Neuronal stem cell (in vitro differentiated cells): ENCODE results near the gene CCK.

ENCODE experiments used
- DNase-seq: peaks from one replicate; pipeline ENCODE4 v3.0.0-alpha.2; 2013; ENCODE audit warnings: low spot score
- H2AFZ ChIP-seq: one replicate; pipeline ENCODE4 v1.6.1; 2013; ENCODE audit warnings: mild to moderate bottlenecking, low read length, inconsistent platforms
- H2AK5ac ChIP-seq: 2 replicates; pipeline ENCODE4 v1.6.1; 2013; ENCODE audit warnings: low read depth, mild to moderate bottlenecking, inconsistent platforms, low read length, moderate library complexity, mixed read lengths
- H2BK120ac ChIP-seq: 2 replicates; pipeline ENCODE4 v1.6.1; 2013; ENCODE audit warnings: low read depth, mild to moderate bottlenecking, inconsistent platforms, low read length, moderate library complexity, mixed read lengths
- H2BK12ac ChIP-seq: one replicate; pipeline ENCODE4 v1.6.1; 2013; ENCODE audit warnings: low read length, inconsistent platforms
- H2BK15ac ChIP-seq: 2 replicates; pipeline ENCODE4 v1.6.1; 2013; ENCODE audit warnings: mild to moderate bottlenecking, low read length, inconsistent platforms, mixed read lengths
- H2BK5ac ChIP-seq: one replicate; pipeline ENCODE4 v1.6.1; 2013; ENCODE audit warnings: inconsistent platforms, mild to moderate bottlenecking, low read length, moderate library complexity
- H3K14ac ChIP-seq: one replicate; pipeline ENCODE4 v1.6.1; 2013; ENCODE audit warnings: low read length, inconsistent platforms
- H3K18ac ChIP-seq: 2 replicates; pipeline ENCODE4 v1.6.1; 2013; ENCODE audit warnings: low read length, inconsistent platforms
- H3K23ac ChIP-seq: 2 replicates; pipeline ENCODE4 v1.6.1; 2013; ENCODE audit warnings: low read depth, mild to moderate bottlenecking, mixed read lengths, low read length, inconsistent platforms; ENCODE audit not compliant: poor library complexity
- H3K27ac ChIP-seq: replicated peaks from 3 replicates; pipeline ENCODE4 v1.5.1; 2013; ENCODE audit warnings: low read length, inconsistent platforms
- H3K27me3 ChIP-seq, 3 experiments: 2 replicates each; pipeline ENCODE4 v1.6.1; 2013; ENCODE audit warnings: low read length in 3 of 3, mild to moderate bottlenecking in 2 of 3, inconsistent platforms in 1 of 3, low read depth in 1 of 3, mixed read lengths in 1 of 3, moderate library complexity in 1 of 3; ENCODE audit not compliant: control insufficient read depth in 3 of 3, insufficient read depth in 3 of 3
- H3K36me3 ChIP-seq, 2 donors: replicated peaks in 1 of 2; 2 replicates each; pipeline ENCODE4 v1.6.1; 2013; ENCODE audit warnings: low read length in 2 of 2; ENCODE audit not compliant: control insufficient read depth in 2 of 2, insufficient read depth in 2 of 2
- H3K4ac ChIP-seq: 2 replicates; pipeline ENCODE4 v1.6.1; 2013; ENCODE audit warnings: inconsistent platforms, mild to moderate bottlenecking, low read length, moderate library complexity
- H3K4me1 ChIP-seq, 2 donors: 1 replicate in 1 of 2; 2 replicates in 1 of 2; pipeline ENCODE4 v1.6.1; 2013; ENCODE audit warnings: low read length in 2 of 2, low read depth in 1 of 2; ENCODE audit not compliant: control insufficient read depth in 2 of 2, insufficient read depth in 1 of 2
- H3K4me2 ChIP-seq: one replicate; pipeline ENCODE4 v1.6.1; 2013; ENCODE audit warnings: mild to moderate bottlenecking, low read length, inconsistent platforms; ENCODE audit not compliant: insufficient read depth, poor library complexity, severe bottlenecking
- H3K4me3 ChIP-seq, 2 donors: 2 replicates each; pipeline ENCODE4 v1.5.1; 2013; ENCODE audit warnings: low read length in 2 of 2, mild to moderate bottlenecking in 2 of 2, inconsistent platforms in 1 of 2, moderate library complexity in 1 of 2
- H3K79me1 ChIP-seq: one replicate; pipeline ENCODE4 v1.6.1; 2013; ENCODE audit warnings: low read depth, mild to moderate bottlenecking, inconsistent platforms, low read length, moderate library complexity
- H3K9ac ChIP-seq: one replicate; pipeline ENCODE4 v1.6.1; 2013; ENCODE audit warnings: mild to moderate bottlenecking, low read depth, low read length, inconsistent platforms; ENCODE audit not compliant: poor library complexity
- H3K9me3 ChIP-seq, 2 donors: replicated peaks in 1 of 2; 2 replicates each; pipeline versions ENCODE3 to v1.6.1; 2013; ENCODE audit warnings: low read length in 2 of 2, mild to moderate bottlenecking in 2 of 2, inconsistent platforms in 1 of 2, low read depth in 1 of 2, mixed read lengths in 1 of 2, moderate library complexity in 1 of 2; ENCODE audit not compliant: control insufficient read depth in 2 of 2, insufficient read depth in 1 of 2
- H4K8ac ChIP-seq: one replicate; pipeline ENCODE4 v1.6.1; 2013; ENCODE audit warnings: low read depth, mild to moderate bottlenecking, inconsistent platforms, low read length, moderate library complexity
- H4K91ac ChIP-seq: one replicate; pipeline ENCODE4 v1.6.1; 2013; ENCODE audit warnings: low read length, low read depth, mild to moderate bottlenecking, inconsistent platforms; ENCODE audit not compliant: poor library complexity
- WGBS, 2 donors: extraction: QIAGEN DNeasy Blood & Tissue Kit; methylation state at CpG; one replicate each; pipeline ENCODE4 v1.1.7; 2013; ENCODE audit warnings: missing lambda C conversion rate in 2 of 2, mixed read lengths in 1 of 2; ENCODE audit not compliant: insufficient read length in 2 of 2, insufficient replicate concordance in 1 of 2; ENCODE audit errors: extremely low coverage in 2 of 2; 5-methylcytosine and 5-hydroxymethylcytosine counted together

Gene CCK

DNA sequence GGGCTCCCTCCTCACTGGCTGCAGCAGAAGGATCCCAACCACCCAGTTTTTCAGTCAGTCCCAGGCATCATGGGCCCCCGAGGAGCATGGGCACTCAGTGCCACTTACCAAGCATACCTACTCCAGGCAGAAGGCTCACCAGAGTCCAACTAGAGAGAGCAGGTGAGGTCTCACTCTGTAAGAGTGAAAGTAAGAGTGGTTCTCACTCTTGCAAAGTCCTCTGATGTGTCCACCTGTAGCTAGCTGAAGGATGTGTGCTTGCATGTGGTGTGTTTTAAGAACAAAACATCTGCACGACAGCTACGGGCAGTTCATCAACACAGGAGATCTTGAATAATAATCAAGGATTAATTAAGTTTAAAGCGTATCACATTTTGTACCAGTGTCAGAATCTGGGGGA is 49.7 kb downstream of the CCK start:
- no peak overlapping the region for H3K14ac ChIP-seq
- no peak overlapping the region for H3K23ac ChIP-seq
- H4K91ac ChIP-seq, result no peak overlapping the region
- H3K36me3 ChIP-seq, result peaks cover 14 to 98% of the 10 kb centered on the region in 2 donors
- no peaks in the 10 kb centered on the region for H3K9me3 ChIP-seq
- H3K4me3 ChIP-seq, result no peak overlapping the region
- H2BK5ac ChIP-seq, result no peak overlapping the region
- H3K4me1 ChIP-seq, result peaks cover 0 to 1% of the 10 kb centered on the region in 2 donors
- H3K27ac ChIP-seq, result no peak overlapping the region
- no peak for DNase-seq
- no peak overlapping the region for H3K9ac ChIP-seq
- H3K4ac ChIP-seq, result no peak overlapping the region
- no peak overlapping the region for H2AK5ac ChIP-seq
- no peak overlapping the region for H3K18ac ChIP-seq
- H2BK12ac ChIP-seq, result no peak overlapping the region
- H2AFZ ChIP-seq, result no peak overlapping the region
- no peak overlapping the region for H4K8ac ChIP-seq
- H2BK15ac ChIP-seq, result no peak overlapping the region
- no peak overlapping the region for H2BK120ac ChIP-seq
- H3K79me1 ChIP-seq, result no peaks in the 10 kb centered on the region
- H3K27me3 ChIP-seq, result no peaks in the 10 kb centered on the region
- WGBS, 2 donors, result no CpG with 5 or more reads among the region's 4 CpGs
- no peak overlapping the region for H3K4me2 ChIP-seq

DNA sequence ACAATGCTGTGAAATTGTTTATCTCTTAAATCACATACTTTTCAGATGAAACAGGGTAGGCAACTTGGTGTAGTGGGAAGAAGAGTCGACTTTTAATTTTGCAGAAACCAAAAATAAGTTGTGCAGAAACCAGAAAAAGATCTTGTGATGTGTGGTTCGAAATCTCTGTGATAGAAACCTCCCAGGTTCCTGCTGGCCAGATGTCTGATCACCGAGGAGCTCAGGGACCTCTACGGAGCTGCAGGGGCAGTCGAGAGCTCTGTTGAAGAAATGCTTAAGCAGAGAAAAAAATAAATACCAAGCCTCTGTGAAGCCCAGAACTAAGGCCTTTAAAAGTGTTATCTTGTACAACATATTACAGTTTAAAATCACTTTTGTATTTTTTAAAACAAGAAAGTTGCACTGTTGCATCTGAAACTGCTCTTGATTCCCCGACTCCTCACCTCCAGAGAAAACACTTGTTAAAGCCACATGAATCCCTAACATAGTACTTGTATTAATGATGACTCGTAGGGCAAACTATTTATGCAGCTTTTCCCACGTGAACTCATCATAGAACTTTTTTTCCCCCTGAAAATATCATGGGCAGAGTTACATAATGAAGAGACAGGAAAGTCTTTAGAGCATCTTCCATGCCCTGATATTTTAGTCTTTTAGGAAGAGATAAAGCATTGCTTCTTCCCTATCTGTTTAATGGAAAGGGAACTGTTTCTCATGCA is 51.3 kb downstream of the CCK start:
- no peak for DNase-seq
- WGBS, 2 donors, result no CpG with 5 or more reads among the region's 8 CpGs

DNA sequence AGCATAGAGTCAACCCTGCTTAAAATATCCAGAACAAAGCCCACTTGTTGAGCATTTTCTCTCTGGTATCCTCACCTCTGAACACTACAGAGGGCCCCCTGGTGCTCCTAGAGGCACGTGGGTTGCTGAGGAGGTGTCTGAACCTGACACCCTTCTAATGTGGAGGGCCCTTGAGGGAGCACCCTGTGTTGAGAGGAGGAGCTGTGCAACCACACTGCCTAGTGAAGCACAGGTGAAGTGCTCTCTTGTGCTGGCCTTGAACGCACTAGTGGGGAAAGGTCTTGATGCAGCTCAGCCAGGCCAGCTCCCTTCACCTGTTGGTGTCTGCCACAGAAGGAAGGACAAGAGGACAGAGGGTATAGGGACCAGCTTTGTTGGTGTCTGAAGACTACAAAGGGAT is 51.9 kb downstream of the CCK start:
- Histone ChIP-seq H3K4me3 (no peak overlapping the region), H3K4me2 (no peak overlapping the region), H4K8ac (no peak overlapping the region), H3K79me1 (no peaks in the 10 kb centered on the region), H4K91ac (no peak overlapping the region), H2AFZ (no peak overlapping the region), H2BK15ac (no peak overlapping the region), H2BK12ac (no peak overlapping the region), H3K27me3 (no peaks in the 10 kb centered on the region), H3K14ac (no peak overlapping the region), H3K27ac (no peak overlapping the region), H2BK5ac (no peak overlapping the region), H3K9ac (no peak overlapping the region), H3K36me3 (peaks cover 18 to 98% of the 10 kb centered on the region in 2 donors), H3K18ac (no peak overlapping the region), H2BK120ac (no peak overlapping the region), H3K23ac (no peak overlapping the region), H2AK5ac (no peak overlapping the region), H3K9me3 (peaks cover 0 to 1% of the 10 kb centered on the region in 2 donors), H3K4ac (no peak overlapping the region), H3K4me1 (peaks cover 0 to 4% of the 10 kb centered on the region in 2 donors)
- DNase-seq, result no peak
- no CpG with 5 or more reads among the region's 2 CpGs for WGBS, 2 donors

More for the DNA sequence above, 51.3 kb downstream of the CCK start:
- Histone ChIP-seq H3K4ac (no peak overlapping the region), H2BK5ac (no peak overlapping the region), H2BK120ac (no peak overlapping the region), H3K14ac (no peak overlapping the region), H3K4me3 (no peak overlapping the region), H2BK12ac (no peak overlapping the region), H3K79me1 (no peaks in the 10 kb centered on the region), H3K27me3 (no peaks in the 10 kb centered on the region), H2AK5ac (no peak overlapping the region), H3K18ac (no peak overlapping the region), H2BK15ac (no peak overlapping the region), H3K9ac (no peak overlapping the region), H3K36me3 (peaks cover 17 to 98% of the 10 kb centered on the region in 2 donors), H4K91ac (no peak overlapping the region), H3K27ac (no peak overlapping the region), H2AFZ (no peak overlapping the region), H4K8ac (no peak overlapping the region), H3K9me3 (no peaks in the 10 kb centered on the region), H3K4me1 (peaks cover 0 to 4% of the 10 kb centered on the region in 2 donors), H3K4me2 (no peak overlapping the region), H3K23ac (no peak overlapping the region)

DNA sequence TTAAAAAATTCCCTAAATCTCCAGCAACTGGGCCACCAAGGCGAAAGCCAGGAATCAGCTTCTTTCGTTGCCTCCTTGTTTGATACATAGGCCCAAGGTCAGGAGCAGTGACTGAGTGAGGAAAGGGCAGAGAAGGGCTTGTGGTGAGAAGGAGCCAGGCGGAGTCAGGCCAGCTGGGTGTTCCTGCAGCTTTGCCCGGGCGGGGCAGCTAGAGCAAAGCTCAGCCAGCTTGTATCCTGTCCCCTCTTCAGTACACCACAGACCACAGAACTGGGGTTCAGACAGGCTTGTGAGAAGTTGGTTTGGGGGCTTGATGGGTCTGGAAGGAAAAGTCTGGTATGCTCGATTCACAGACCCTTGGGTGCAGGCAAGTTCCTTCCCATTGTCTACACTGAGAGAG is 52.6 kb downstream of the CCK start:
- no CpG with 5 or more reads among the region's 6 CpGs for WGBS, 2 donors
- H2AK5ac ChIP-seq, result no peak overlapping the region
- H2BK5ac ChIP-seq, result no peak overlapping the region
- peak overlapping the region; percentile 31 for H3K9ac ChIP-seq
- no peak overlapping the region for H4K8ac ChIP-seq
- peaks cover 20 to 98% of the 10 kb centered on the region in 2 donors for H3K36me3 ChIP-seq
- no peak overlapping the region for H3K18ac ChIP-seq
- no peaks in the 10 kb centered on the region for H3K27me3 ChIP-seq
- H3K23ac ChIP-seq, result no peak overlapping the region
- no peak for DNase-seq
- no peak overlapping the region for H3K4me3 ChIP-seq
- H4K91ac ChIP-seq, result no peak overlapping the region
- peaks cover 2 to 3% of the 10 kb centered on the region in 2 donors for H3K9me3 ChIP-seq
- H2BK120ac ChIP-seq, result no peak overlapping the region
- no peak overlapping the region for H3K14ac ChIP-seq
- no peak overlapping the region for H2AFZ ChIP-seq
- no peak overlapping the region for H3K27ac ChIP-seq
- no peak overlapping the region for H3K4me2 ChIP-seq
- H2BK15ac ChIP-seq, result no peak overlapping the region
- no peak overlapping the region for H2BK12ac ChIP-seq
- H3K79me1 ChIP-seq, result no peaks in the 10 kb centered on the region
- peaks cover 0 to 4% of the 10 kb centered on the region in 2 donors for H3K4me1 ChIP-seq
- H3K4ac ChIP-seq, result no peak overlapping the region
